Smooth muscle cell of bladder (primary cell): ENCODE data around the gene DHX16. TPM values are rescaled to one million over a fixed set of nuclear protein-coding genes. Genes with fewer than 3 reads are reported as not detected.

ENCODE experiments used
- total RNA-seq: library from RNA; depleted of rRNA; stranded (reverse); fragments of >200 nt; gene quantifications from 2 replicates; pipeline ENCODE4 v1.2.3, GENCODE V29; 2014

The DHX16 gene
- 35.8 and 43.7 TPM in 2 replicates for total RNA-seq

GRCh38 chr6:30672445-30673253 is at the start of gene DHX16:
Gene DHX16 (minus strand): TSS chr6:30673006. CDS start chr6:30672841, 165 bp downstream.

DNA sequence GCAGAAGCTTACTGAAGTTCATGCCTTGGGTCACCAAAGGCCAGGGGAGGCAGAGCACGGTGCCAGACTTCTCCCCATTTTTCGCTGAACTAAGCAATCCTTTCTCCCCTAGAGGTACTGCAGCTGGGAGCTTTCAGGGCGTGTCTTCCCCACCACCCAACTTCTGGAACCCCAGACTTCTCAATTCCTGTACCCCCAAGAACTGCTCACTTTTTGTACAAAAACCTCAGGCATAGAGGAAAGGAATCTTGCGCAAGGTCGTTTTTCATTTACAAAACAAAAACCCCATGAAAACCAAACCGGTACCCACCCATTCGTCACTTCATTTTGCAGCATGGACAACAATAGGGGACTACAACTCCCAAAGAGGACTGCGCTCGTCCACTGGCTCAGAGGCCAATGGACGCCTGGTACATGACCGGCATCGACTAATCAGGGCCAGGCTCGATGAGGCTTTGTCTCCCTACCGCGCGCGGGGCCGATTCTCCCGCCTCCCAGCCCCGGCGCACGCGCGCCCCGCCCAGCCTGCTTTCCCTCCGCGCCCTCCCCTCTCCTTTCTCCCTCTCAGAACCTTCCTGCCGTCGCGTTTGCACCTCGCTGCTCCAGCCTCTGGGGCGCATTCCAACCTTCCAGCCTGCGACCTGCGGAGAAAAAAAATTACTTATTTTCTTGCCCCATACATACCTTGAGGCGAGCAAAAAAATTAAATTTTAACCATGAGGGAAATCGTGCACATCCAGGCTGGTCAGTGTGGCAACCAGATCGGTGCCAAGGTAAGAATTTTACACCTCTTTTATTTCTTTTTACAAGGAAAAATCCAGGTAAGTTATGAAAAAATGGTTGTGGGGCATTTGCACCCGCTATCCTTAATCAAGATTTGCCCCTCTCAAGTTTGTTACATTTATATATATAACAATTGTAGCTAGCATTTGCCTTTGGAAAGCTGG is 47.3 kb upstream of the DHX16 start, which contains the start of gene TUBB:
TSS of gene TUBB (plus strand) at position 562 of the 947 bp plus-strand sequence. CDS start at position 717, 155 bp downstream.

GRCh38 chr6:30717129-30717844 is 44.5 kb upstream of the DHX16 start, which contains the start of gene MDC1:
Gene MDC1 (minus strand): TSS chr6:30717281. CDS start chr6:30715175, 2,106 bp downstream.

GRCh38 chr6:30690403-30691207 is 17.8 kb upstream of the DHX16 start, which contains the start of gene NRM:
Gene NRM (minus strand): TSS chr6:30690984. CDS start chr6:30690974, 10 bp downstream.

DNA sequence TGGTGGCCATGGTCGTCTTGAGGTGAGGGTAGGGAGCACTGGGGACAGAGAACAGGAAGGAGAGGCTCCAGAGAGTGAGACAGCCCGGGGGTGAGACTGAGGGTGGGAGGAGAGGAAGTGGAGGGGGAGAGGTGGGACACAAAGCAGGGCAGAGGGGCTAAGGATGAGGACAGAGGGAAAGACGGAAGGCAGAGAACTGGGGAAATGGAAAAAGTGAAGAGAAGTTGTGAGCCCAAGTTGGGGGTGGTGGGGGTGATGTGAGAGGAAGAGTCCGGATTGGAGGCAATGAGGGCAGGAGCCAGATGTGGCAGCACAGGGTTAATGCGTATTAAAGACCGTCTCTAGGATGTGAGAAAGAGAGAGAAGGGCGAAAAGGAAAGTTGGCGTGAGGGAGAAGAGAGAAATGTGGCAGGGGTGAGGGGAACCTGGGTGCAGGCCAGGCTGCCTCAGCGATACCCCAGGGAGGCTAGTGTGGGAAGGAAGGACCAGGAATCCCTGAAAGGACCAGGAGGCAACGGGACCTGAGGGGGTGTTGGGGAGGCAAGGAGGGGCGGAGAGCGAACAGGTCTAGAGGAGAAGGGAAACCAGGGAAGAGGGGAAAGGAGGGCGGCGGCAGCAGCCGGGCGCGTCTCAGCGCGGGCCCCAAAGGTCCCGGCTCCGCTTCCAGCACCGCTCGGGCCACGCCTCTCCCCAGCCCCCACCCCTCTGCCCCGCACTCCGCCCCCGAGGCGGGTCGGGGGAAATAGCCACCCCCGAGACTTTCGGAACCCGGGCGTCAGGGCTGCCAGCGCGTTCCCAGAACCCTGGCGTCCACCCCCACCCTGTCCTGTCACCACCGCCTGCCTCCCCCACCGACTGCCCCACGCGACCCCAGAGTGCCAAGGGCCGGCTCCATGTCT is 13.5 kb upstream of the DHX16 start, which contains the start of gene PPP1R18:
TSS of gene PPP1R18 (minus strand) at position 637 of the 899 bp plus-strand sequence. CDS start at position 10, 627 bp downstream.

DNA sequence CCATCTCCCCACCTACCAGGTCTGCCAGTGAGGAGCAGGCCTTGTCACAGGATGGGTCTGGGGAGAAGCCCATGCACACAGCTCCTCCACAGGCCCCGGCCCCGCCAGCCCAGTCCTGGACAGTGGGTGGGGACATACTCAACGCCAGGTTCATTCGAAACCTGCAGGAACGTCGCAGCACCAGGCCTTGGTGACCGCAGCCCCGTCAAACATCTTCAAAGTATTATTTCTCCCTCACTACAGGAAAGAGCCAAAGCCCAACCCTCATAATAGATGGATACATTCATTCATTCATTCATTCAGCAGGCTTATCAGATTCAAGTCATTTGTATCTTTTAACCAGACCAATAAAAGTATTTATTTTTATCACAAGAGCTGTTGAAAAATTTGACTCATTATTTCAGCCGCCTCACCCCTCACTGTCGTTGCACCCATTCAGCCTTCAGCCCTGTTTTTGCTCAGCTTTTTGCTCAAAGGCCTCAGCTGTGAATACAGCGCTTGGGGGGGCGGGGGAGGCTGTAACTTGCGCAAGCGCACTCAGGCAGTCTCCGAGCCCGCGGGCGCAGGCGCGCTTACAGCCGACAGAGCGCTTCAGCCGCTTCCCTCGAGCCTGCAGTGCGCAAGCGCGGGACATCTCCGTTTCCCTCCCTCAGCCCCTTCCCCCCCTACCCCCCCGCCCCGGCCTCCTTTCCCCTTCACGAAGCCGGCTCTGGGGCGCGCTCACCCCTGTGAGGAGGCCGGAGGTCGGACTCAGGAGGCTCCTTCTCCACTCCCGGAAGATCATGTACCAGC is 26.2 kb downstream of the DHX16 start, which contains the start of gene C6orf136:
TSS of gene C6orf136 (plus strand) at position 684 of the 792 bp plus-strand sequence. CDS start at position 783, 99 bp downstream.

GRCh38 chr6:30626484-30627366 is 46.1 kb downstream of the DHX16 start, which contains the start of gene ATAT1:
Gene ATAT1 (plus strand): TSS chr6:30626874.

GRCh38 chr6:30617565-30618269 is 55.1 kb downstream of the DHX16 start, which contains the start of gene MRPS18B:
Gene MRPS18B (plus strand): TSS chr6:30617840. CDS start chr6:30617866, 26 bp downstream.

GRCh38 chr6:30616811-30617564 is 55.8 kb downstream of the DHX16 start, which contains the start of gene PPP1R10:
Gene PPP1R10 (minus strand): TSS chr6:30617243. CDS start chr6:30609944, 7,299 bp downstream.

Other genes with a start within 250 kb of the DHX16 start
- 206 and 225 TPM in 2 replicates for gene HLA-E, start 183.5 kb downstream of the DHX16 start, total RNA-seq
- gene GNL1, start 116.5 kb downstream of the DHX16 start, total RNA-seq: 43.5 and 53.8 TPM in 2 replicates
- 3.4 and 6.4 TPM in 2 replicates for gene PRR3, start 115.7 kb downstream of the DHX16 start, total RNA-seq
- gene ABCF1, start 101.6 kb downstream of the DHX16 start, total RNA-seq: 33.4 and 59.5 TPM in 2 replicates
- 13.9 and 20.8 TPM in 2 replicates for gene PPP1R10, start 55.8 kb downstream of the DHX16 start, total RNA-seq
- 36.4 and 46.6 TPM in 2 replicates for gene MRPS18B, start 55.2 kb downstream of the DHX16 start, total RNA-seq
- gene ATAT1, start 46.1 kb downstream of the DHX16 start, total RNA-seq: 2.0 and 2.8 TPM in 2 replicates
- gene C6orf136, start 25.9 kb downstream of the DHX16 start, total RNA-seq: 2.0 and 2.7 TPM in 2 replicates
- gene PPP1R18, start 13.6 kb upstream of the DHX16 start, total RNA-seq: 36.7 and 43.6 TPM in 2 replicates
- gene NRM, start 18.0 kb upstream of the DHX16 start, total RNA-seq: 0.71 and 1.0 TPM in 2 replicates
- 2.4 and 3.7 TPM in 2 replicates for gene MDC1, start 44.3 kb upstream of the DHX16 start, total RNA-seq
- 310 and 353 TPM in 2 replicates for gene TUBB, start 47.3 kb upstream of the DHX16 start, total RNA-seq
- gene FLOT1, start 69.7 kb upstream of the DHX16 start, total RNA-seq: 90.2 and 100 TPM in 2 replicates
- 48.9 and 61.3 TPM in 2 replicates for gene IER3, start 71.5 kb upstream of the DHX16 start, total RNA-seq
- gene DDR1, start 211.5 kb upstream of the DHX16 start, total RNA-seq: 16.2 and 34.9 TPM in 2 replicates
- gene GTF2H4, start 235.2 kb upstream of the DHX16 start, total RNA-seq: 5.8 and 11.1 TPM in 2 replicates
- gene VARS2, start 241.2 kb upstream of the DHX16 start, total RNA-seq: 9.8 and 15.5 TPM in 2 replicates